ENCODE results near the gene PSMA6. TPM values are rescaled to one million over a fixed set of nuclear protein-coding genes. Genes with fewer than 3 reads are reported as not detected.
A peak's percentile ranks its signal among the peaks of the same experiment; 100 is the strongest.

The PSMA6 gene
- total and polyA plus RNA-seq, 10 of the 15 experiments (the other 5 are each of a cell fraction or from before 2014, with no cell fraction given) = 267 to 1,363 (median 402) TPM

DNA sequence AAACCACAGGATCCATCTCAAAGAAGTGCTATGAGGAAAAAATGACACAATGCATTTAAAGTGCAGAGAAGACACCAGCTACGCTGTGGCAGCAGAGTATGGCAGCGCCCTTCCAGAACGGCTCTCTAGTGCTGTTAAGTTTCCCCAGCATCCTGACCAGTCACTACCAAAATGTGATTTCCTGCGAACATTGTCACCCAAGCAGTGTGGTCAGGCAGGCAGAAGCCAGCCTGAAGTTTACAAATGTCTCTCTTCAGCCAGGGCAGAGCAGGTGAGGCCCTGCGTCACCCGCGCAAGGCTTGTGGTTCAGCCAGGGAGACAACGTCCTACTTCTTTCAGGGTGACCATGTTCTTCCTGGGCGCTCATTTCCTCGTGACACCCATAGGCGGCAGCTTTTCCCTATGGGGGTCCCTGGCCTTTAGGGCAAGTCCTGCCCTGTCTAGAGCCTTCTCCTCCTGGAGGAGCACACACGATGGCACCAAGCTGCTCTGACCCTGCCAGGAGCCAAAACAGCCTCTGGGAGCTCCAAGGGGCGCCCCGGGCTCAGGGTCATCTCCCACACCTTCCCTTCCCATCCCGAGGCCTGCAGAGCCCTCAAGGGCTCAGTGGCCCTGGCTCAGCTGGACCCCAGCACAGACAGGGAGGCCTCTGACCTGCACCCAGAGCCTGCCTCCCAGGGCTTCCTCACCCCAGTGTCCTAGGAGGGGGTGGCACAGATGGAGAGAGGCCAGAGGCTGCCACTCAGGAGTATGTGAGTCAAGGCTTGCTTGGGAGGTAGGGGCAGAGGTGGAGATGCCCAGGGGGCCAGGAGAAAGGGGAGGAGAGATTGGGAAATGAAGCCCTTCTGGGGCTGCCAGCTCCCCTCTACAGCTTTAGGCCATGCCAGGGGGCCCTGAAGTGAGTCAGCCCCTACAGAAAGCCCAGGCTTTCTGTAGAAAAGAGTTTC is 41.9 kb downstream of the PSMA6 start:
- Histone ChIP-seq H3K4me3 (no peak overlapping the region), H3K4me2 (ENCODE audit: control insufficient read depth, insufficient read depth) (no peak overlapping the region), H3K36me3 (ENCODE audit: control insufficient read depth in 2 of 2, insufficient read depth in 2 of 2, low read length in 1 of 2) (no peaks in the 10 kb centered on the region), H3K9me3 (replicated peaks; ENCODE audit: control insufficient read depth, insufficient read depth, low read length) (no peaks in the 10 kb centered on the region), H3K79me2 (ENCODE audit: control insufficient read depth, insufficient read depth, low read length) (no peaks in the 10 kb centered on the region), H3K4me1 (ENCODE audit: control insufficient read depth, insufficient read depth, low read length) (peaks cover 27% of the 10 kb centered on the region), H3K9ac (ENCODE audit: control insufficient read depth, insufficient read depth, low read length) (no peak overlapping the region), H2AFZ (ENCODE audit: control insufficient read depth, low read depth, low read length) (no peak overlapping the region), H4K20me1 (ENCODE audit: control insufficient read depth, insufficient read depth) (no peaks in the 10 kb centered on the region), H3K27ac (ENCODE audit: control insufficient read depth, insufficient read depth) (no peak overlapping the region), H3K27me3 (replicated peaks in 1 of 2; ENCODE audit: control insufficient read depth in 2 of 2, insufficient read depth in 2 of 2, low read length in 1 of 2) (no peaks in the 10 kb centered on the region)
- no peak for DNase-seq (ENCODE audit: low read depth, low spot score)
- BruUV-seq (replicated peaks) = no TSS peak
- ATAC-seq = no peak
- ChIA-PET POLR2A (interaction anchor here (1.0 kb wide), 1 partner anchor 66 kb away, joined by 3 read pairs; no protein-coding TSS in a partner anchor), CTCF (interaction anchor here (1.1 to 2.3 kb wide), 5 partner anchors 11 to 353 kb away, joined by 3 to 7 read pairs (median 4); no protein-coding TSS in a partner anchor), RAD21 (ENCODE audit: unreplicated experiment) (interaction anchor here (1.1 to 2.6 kb wide), 5 partner anchors 33 to 105 kb away, joined by 4 to 21 read pairs (median 4); partner anchors contain the start of gene NFKBIA), SMC1A (ENCODE audit: uncharacterized antibody, unreplicated experiment) (interaction anchor here (0.9 to 2.0 kb wide), 3 partner anchors 13 to 193 kb away, joined by 4 to 9 read pairs (median 5); no protein-coding TSS in a partner anchor)
- no peak for FAIRE-seq
- 88% methylated on average over 15 of the region's 15 CpGs for WGBS (ENCODE audit: insufficient coverage, insufficient replicate concordance, low lambda C conversion rate, missing lambda C conversion rate)
- TF ChIP-seq NFYA (IDR thresholded peaks at IDR 0.05; ENCODE audit: borderline replicate concordance, low read depth, low read length) (no peak), MEF2A (IDR thresholded peaks at IDR 0.05; ENCODE audit: insufficient read depth, low read depth, low read length) (no peak), RAD21 (IDR thresholded peaks at IDR 0.05; ENCODE audit: insufficient read depth, low read depth, low read length) (peak; percentile 34; the same call in 1 of the 2 replicates), RBBP5 (conservative IDR thresholded peaks at IDR 0.05) (no peak)
- in situ Hi-C loops (cut with MboI) (no loop called here), intact Hi-C loops (cut with micrococcal nuclease; ENCODE audit: unreplicated experiment) (loop anchor here (5.0 kb wide), 1 partner anchor 68 kb away; the partner anchor contains the start of gene NFKBIA)

All from GM12878 (cell line).